HCT116 (cell line): ENCODE data around the gene BEST4. TPM values are rescaled to one million over a fixed set of nuclear protein-coding genes. Genes with fewer than 3 reads are reported as not detected.

Source experiments
- ATAC-seq: fragments of 200-7000 bp; cut with Tn5 transposase; 2 replicates; pipeline ENCODE4 v1.9.1; 2020; ENCODE audit warnings: mild to moderate bottlenecking, moderate library complexity
- BruUV-seq: library from RNA; stranded (reverse); fragments of 400-500 nt; replicated peaks from 2 replicates; lab custom pipeline; 2021; lab: Mats Ljungman, UMichigan
- CTCF ChIA-PET: fragments of 300-600 bp; sonication (Branson Sonifier 250); formaldehyde crosslinking; loops from one replicate; lab custom pipeline; 2021; ENCODE audit warnings: antibody characterized with exemption; lab: Charles Lee
- POLR2A ChIA-PET: fragments of 300-600, 350-600 bp; sonication (Branson Sonifier 250); formaldehyde crosslinking; loops from one replicate; lab custom pipeline; 2021; ENCODE audit warnings: antibody characterized with exemption; lab: Charles Lee
- RAD21 ChIA-PET, 2 experiments: fragments of 300-600 bp; sonication (Branson Sonifier 250); formaldehyde crosslinking; loops; one replicate each; lab custom pipeline; 2023; ENCODE audit warnings: low total read pairs in 2 of 2; ENCODE audit not compliant: uncharacterized antibody in 2 of 2, unreplicated experiment in 2 of 2, low non-redundant PET in 1 of 2; lab: Charles Lee
- DNase-seq: peaks from one replicate; pipeline ENCODE4 v3.0.0-alpha.2; 2010; ENCODE audit warnings: low read depth, low spot score
- H2AFZ ChIP-seq: fragments of 200-600 bp; shearing (Covaris generic), sonication (generic); 2 replicates; pipeline ENCODE4 v1.6.1; 2017; ENCODE audit warnings: low read depth, mixed run types, mixed read lengths, antibody characterized with exemption, low read length; ENCODE audit not compliant: poor library complexity, severe bottlenecking
- H3K27ac ChIP-seq: 2 replicates; pipeline ENCODE4 v1.5.1; 2012; ENCODE audit warnings: low read depth, low read length
- H3K27me3 ChIP-seq: fragments of 200-600 bp; sonication (generic); 2 replicates; pipeline ENCODE4 v1.6.1; 2016; ENCODE audit warnings: mixed run types, low read length, mixed read lengths; ENCODE audit not compliant: insufficient read depth
- H3K36me3 ChIP-seq, 2 experiments: fragments of 200-500 bp in 1 of 2; fragments of 200-600 bp in 1 of 2; sonication (Bioruptor generic) in 1 of 2; sonication (generic) in 1 of 2; 2 replicates each; pipeline versions ENCODE4 v1.5.1 to v1.6.1; 2014 to 2016; ENCODE audit warnings: low read length in 2 of 2, inconsistent platforms in 1 of 2, mixed read lengths in 1 of 2, mixed run types in 1 of 2; ENCODE audit not compliant: insufficient read depth in 2 of 2, control insufficient read depth in 1 of 2
- H3K4me1 ChIP-seq, 2 experiments: fragments of 200-600 bp in 1 of 2; sonication (generic) in 1 of 2; 2 replicates each; pipeline versions ENCODE4 v1.5.1 to v1.6.1; 2012 to 2017; ENCODE audit warnings: low read length in 2 of 2, inconsistent platforms in 1 of 2, mild to moderate bottlenecking in 1 of 2, mixed read lengths in 1 of 2, mixed run types in 1 of 2, moderate library complexity in 1 of 2; ENCODE audit not compliant: insufficient read depth in 2 of 2, control insufficient read depth in 1 of 2
- H3K4me2 ChIP-seq: fragments of 200-600 bp; sonication (generic); 2 replicates; pipeline ENCODE4 v1.6.1; 2017; ENCODE audit warnings: mixed run types, low read length, mixed read lengths
- H3K4me3 ChIP-seq, 2 experiments: fragments of 200-600 bp in 1 of 2; sonication (generic) in 1 of 2; replicated peaks in 1 of 2; 2 replicates each; pipeline ENCODE4 v1.5.1; 2011 to 2016; ENCODE audit warnings: low read length in 2 of 2, control low read depth in 1 of 2, low read depth in 1 of 2, mild to moderate bottlenecking in 1 of 2, mixed read lengths in 1 of 2, mixed run types in 1 of 2
- H3K79me2 ChIP-seq: fragments of 200-600 bp; sonication (generic); 2 replicates; pipeline ENCODE4 v1.6.1; 2017; ENCODE audit warnings: mild to moderate bottlenecking, mixed run types, low read length, moderate library complexity, mixed read lengths; ENCODE audit not compliant: insufficient read depth
- H3K9ac ChIP-seq: fragments of 200-600 bp; sonication (generic); 2 replicates; pipeline ENCODE4 v1.6.1; 2016; ENCODE audit warnings: low read length, mixed read lengths
- H3K9me2 ChIP-seq: fragments of 200-600 bp; sonication (generic), shearing (Covaris generic); 2 replicates; pipeline ENCODE4 v1.6.1; 2017; ENCODE audit warnings: mixed run types, mild to moderate bottlenecking, moderate library complexity; ENCODE audit not compliant: insufficient read depth
- H3K9me3 ChIP-seq, 2 experiments: fragments of 200-500 bp in 1 of 2; fragments of 200-600 bp in 1 of 2; sonication (Bioruptor generic) in 1 of 2; sonication (generic) in 1 of 2; 2 replicates each; pipeline ENCODE4 v1.6.1; 2014 to 2017; ENCODE audit warnings: low read length in 2 of 2, mixed read lengths in 2 of 2, inconsistent platforms in 1 of 2, low read depth in 1 of 2, mild to moderate bottlenecking in 1 of 2, mixed run types in 1 of 2, moderate library complexity in 1 of 2; ENCODE audit not compliant: control insufficient read depth in 1 of 2, insufficient read depth in 1 of 2
- H4K20me1 ChIP-seq: fragments of 200-600 bp; sonication (generic), shearing (Covaris generic); 2 replicates; pipeline ENCODE4 v1.6.1; 2017; ENCODE audit warnings: mixed run types, mild to moderate bottlenecking, moderate library complexity; ENCODE audit not compliant: insufficient read depth
- EGR1 ChIP-seq: IDR thresholded peaks from 2 replicates; pipeline ENCODE4 v1.6.1; 2012; ENCODE audit warnings: low read depth
- ELF1 ChIP-seq: IDR thresholded peaks from 2 replicates; pipeline ENCODE4 v1.6.1; 2012; ENCODE audit warnings: low read depth, borderline replicate concordance
- EZH2phosphoT487 ChIP-seq: fragments of 200-600 bp; IDR thresholded peaks from 2 replicates; pipeline ENCODE4 v1.6.1; 2018; ENCODE audit warnings: antibody characterized with exemption, borderline replicate concordance
- FOSL1 ChIP-seq: IDR thresholded peaks from 2 replicates; pipeline ENCODE4 v1.6.1; 2012; ENCODE audit warnings: low read depth
- JUND ChIP-seq: IDR thresholded peaks from 2 replicates; pipeline ENCODE4 v1.6.1; 2012
- POLR2A ChIP-seq: IDR thresholded peaks from 2 replicates; pipeline ENCODE4 v1.7.0; 2011; ENCODE audit warnings: borderline replicate concordance; ENCODE audit not compliant: insufficient read depth, insufficient read length; ENCODE audit errors: extremely low read depth
- RAD21 ChIP-seq: IDR thresholded peaks from 2 replicates; pipeline ENCODE4 v1.6.1; 2012; ENCODE audit warnings: low read depth, mild to moderate bottlenecking
- SIN3A ChIP-seq: IDR thresholded peaks from 2 replicates; pipeline ENCODE4 v1.6.1; 2012; ENCODE audit warnings: low read depth
- SP1 ChIP-seq: IDR thresholded peaks from 2 replicates; pipeline ENCODE4 v1.6.1; 2012; ENCODE audit warnings: low read depth
- TCF7L2 ChIP-seq: IDR thresholded peaks from 2 replicates; pipeline ENCODE4 v1.7.0; 2011; ENCODE audit warnings: borderline replicate concordance, inconsistent platforms; ENCODE audit not compliant: insufficient read depth, insufficient read length; ENCODE audit errors: extremely low read depth
- YY1 ChIP-seq: IDR thresholded peaks from 2 replicates; pipeline ENCODE4 v1.6.1; 2011; ENCODE audit warnings: low read length, low read depth, moderate library complexity, mild to moderate bottlenecking; ENCODE audit not compliant: insufficient replicate concordance; ENCODE audit errors: extremely low read depth
- ZFX ChIP-seq: fragments of 450-650 bp; IDR thresholded peaks from 2 replicates; pipeline ENCODE4 v1.6.1; 2017
- ZNF274 ChIP-seq: fragments of 200-500 bp; sonication (Bioruptor generic); IDR thresholded peaks from 2 replicates; pipeline ENCODE4 v1.6.1; 2014; ENCODE audit warnings: mild to moderate bottlenecking, low read depth, low read length, inconsistent platforms
- intact Hi-C: fragments of 100-400 bp; cut with micrococcal nuclease; formaldehyde crosslinking; loops from 2 replicates; pipeline ENCODE4 v1.10.0; 2022
- total RNA-seq: library from RNA; stranded (reverse); gene quantifications from one replicate; pipeline ENCODE4 v1.2.1, GENCODE V29; 2021; ENCODE audit not compliant: unreplicated experiment
- TF ChIP-seq, protein P1 (sequence below): IDR thresholded peaks from 2 replicates; pipeline ENCODE4 v1.6.1; 2011; ENCODE audit warnings: mild to moderate bottlenecking, low read length, moderate library complexity; ENCODE audit not compliant: insufficient replicate concordance; ENCODE audit errors: extremely low read depth
- TF ChIP-seq, protein P2 (sequence below): IDR thresholded peaks from 2 replicates; pipeline ENCODE4 v1.6.1; 2012
- TF ChIP-seq, protein P3 (sequence below): IDR thresholded peaks from 2 replicates; pipeline ENCODE4 v1.6.1; 2012
- TF ChIP-seq, protein P4 (sequence below), 3 experiments: fragments of 200-600 bp in 1 of 3; sonication (generic) in 1 of 3; IDR thresholded peaks in 2 of 3; conservative IDR thresholded peaks in 1 of 3; 2 replicates each; pipeline ENCODE4 v1.5.1; 2012 to 2017; ENCODE audit warnings: low read depth in 2 of 3, low read length in 2 of 3, antibody characterized with exemption in 1 of 3, borderline replicate concordance in 1 of 3, control low read depth in 1 of 3, mild to moderate bottlenecking in 1 of 3, mixed read lengths in 1 of 3, mixed run types in 1 of 3, moderate library complexity in 1 of 3; ENCODE audit not compliant: insufficient read depth in 1 of 3
- TF ChIP-seq, protein P5 (sequence below): IDR thresholded peaks from 2 replicates; pipeline ENCODE4 v1.6.1; 2012; ENCODE audit warnings: low read depth

Gene BEST4
- total RNA-seq, 1 experiment from 2014 or later: 0.52 TPM

DNA sequence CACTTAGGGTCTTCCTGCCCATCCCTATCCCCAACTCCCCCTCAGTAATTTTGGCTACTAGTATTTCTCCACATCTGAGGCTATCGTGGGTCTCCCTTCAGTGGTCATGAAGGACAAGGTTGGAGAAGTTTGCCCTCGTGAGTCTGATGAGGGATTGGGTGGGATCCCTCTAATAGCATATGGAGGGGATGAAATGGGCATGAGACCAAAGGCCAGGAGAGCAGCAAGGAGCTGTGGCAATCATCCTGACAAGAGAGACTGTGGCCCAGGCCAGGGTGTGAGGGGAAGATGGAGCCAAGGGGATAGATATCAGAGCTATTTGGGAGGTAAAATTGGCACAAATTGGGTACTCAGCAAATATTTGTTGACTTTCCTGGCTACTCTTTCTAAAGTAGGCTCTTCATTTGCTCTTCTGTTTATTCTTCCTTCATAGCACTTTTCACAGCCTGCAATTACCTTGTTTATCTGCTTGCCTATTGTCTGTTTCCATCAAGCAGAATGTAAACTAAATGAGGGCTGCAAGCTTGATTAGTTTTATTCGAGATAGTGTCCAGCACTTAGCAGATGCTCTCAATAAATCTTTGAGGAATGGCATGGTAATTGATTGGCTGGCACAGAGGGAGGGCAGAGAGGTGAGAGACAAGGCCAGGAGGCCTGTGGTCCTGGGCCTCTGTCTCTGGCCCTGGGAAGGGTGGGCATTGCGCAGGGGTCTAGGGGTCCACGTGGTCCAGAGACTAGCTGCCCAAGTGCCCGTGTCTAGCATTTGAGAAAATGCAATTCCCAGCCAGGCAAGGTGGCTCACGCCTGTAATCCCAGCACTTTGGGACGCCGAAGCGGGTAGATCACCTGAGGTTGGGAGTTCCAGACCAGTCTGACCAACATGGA lies 10.8 kb upstream of the BEST4 start:
- intact Hi-C loops: no loop called here
- no peak for TF ChIP-seq EGR1
- no peak for TF ChIP-seq RAD21
- no peak for TF ChIP-seq JUND
- TF ChIP-seq ELF1: no peak
- no peak for TF ChIP-seq SP1
- TF ChIP-seq, protein P1, sequence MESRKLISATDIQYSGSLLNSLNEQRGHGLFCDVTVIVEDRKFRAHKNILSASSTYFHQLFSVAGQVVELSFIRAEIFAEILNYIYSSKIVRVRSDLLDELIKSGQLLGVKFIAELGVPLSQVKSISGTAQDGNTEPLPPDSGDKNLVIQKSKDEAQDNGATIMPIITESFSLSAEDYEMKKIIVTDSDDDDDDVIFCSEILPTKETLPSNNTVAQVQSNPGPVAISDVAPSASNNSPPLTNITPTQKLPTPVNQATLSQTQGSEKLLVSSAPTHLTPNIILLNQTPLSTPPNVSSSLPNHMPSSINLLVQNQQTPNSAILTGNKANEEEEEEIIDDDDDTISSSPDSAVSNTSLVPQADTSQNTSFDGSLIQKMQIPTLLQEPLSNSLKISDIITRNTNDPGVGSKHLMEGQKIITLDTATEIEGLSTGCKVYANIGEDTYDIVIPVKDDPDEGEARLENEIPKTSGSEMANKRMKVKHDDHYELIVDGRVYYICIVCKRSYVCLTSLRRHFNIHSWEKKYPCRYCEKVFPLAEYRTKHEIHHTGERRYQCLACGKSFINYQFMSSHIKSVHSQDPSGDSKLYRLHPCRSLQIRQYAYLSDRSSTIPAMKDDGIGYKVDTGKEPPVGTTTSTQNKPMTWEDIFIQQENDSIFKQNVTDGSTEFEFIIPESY: no peak
- TF ChIP-seq EZH2phosphoT487: no peak
- no peak for TF ChIP-seq POLR2A
- TF ChIP-seq SIN3A: no peak
- TF ChIP-seq ZNF274: no peak
- TF ChIP-seq, protein P2, sequence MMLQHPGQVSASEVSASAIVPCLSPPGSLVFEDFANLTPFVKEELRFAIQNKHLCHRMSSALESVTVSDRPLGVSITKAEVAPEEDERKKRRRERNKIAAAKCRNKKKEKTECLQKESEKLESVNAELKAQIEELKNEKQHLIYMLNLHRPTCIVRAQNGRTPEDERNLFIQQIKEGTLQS: no peak
- TF ChIP-seq ZFX: no peak
- no peak for TF ChIP-seq YY1
- TF ChIP-seq FOSL1: no peak
- no peak for TF ChIP-seq TCF7L2
- TF ChIP-seq, protein P3, sequence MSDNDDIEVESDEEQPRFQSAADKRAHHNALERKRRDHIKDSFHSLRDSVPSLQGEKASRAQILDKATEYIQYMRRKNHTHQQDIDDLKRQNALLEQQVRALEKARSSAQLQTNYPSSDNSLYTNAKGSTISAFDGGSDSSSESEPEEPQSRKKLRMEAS: no peak
- TF ChIP-seq, protein P4, sequence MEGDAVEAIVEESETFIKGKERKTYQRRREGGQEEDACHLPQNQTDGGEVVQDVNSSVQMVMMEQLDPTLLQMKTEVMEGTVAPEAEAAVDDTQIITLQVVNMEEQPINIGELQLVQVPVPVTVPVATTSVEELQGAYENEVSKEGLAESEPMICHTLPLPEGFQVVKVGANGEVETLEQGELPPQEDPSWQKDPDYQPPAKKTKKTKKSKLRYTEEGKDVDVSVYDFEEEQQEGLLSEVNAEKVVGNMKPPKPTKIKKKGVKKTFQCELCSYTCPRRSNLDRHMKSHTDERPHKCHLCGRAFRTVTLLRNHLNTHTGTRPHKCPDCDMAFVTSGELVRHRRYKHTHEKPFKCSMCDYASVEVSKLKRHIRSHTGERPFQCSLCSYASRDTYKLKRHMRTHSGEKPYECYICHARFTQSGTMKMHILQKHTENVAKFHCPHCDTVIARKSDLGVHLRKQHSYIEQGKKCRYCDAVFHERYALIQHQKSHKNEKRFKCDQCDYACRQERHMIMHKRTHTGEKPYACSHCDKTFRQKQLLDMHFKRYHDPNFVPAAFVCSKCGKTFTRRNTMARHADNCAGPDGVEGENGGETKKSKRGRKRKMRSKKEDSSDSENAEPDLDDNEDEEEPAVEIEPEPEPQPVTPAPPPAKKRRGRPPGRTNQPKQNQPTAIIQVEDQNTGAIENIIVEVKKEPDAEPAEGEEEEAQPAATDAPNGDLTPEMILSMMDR (IDR thresholded peaks at IDR 0.05 in 2 of 3, conservative IDR thresholded peaks at IDR 0.05 in 1 of 3; ENCODE audit: borderline replicate concordance in 1 of 3, insufficient read depth in 1 of 3, low read depth in 2 of 3, low read length in 2 of 3): no peak
- TF ChIP-seq, protein P5, sequence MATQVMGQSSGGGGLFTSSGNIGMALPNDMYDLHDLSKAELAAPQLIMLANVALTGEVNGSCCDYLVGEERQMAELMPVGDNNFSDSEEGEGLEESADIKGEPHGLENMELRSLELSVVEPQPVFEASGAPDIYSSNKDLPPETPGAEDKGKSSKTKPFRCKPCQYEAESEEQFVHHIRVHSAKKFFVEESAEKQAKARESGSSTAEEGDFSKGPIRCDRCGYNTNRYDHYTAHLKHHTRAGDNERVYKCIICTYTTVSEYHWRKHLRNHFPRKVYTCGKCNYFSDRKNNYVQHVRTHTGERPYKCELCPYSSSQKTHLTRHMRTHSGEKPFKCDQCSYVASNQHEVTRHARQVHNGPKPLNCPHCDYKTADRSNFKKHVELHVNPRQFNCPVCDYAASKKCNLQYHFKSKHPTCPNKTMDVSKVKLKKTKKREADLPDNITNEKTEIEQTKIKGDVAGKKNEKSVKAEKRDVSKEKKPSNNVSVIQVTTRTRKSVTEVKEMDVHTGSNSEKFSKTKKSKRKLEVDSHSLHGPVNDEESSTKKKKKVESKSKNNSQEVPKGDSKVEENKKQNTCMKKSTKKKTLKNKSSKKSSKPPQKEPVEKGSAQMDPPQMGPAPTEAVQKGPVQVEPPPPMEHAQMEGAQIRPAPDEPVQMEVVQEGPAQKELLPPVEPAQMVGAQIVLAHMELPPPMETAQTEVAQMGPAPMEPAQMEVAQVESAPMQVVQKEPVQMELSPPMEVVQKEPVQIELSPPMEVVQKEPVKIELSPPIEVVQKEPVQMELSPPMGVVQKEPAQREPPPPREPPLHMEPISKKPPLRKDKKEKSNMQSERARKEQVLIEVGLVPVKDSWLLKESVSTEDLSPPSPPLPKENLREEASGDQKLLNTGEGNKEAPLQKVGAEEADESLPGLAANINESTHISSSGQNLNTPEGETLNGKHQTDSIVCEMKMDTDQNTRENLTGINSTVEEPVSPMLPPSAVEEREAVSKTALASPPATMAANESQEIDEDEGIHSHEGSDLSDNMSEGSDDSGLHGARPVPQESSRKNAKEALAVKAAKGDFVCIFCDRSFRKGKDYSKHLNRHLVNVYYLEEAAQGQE: no peak

More for the DNA sequence above, 10.8 kb upstream of the BEST4 start:
- no peaks in the 10 kb centered on the region for H3K9me3 ChIP-seq
- ChIA-PET RAD21 (no interaction called here), POLR2A (interaction anchor here (0.8 to 5.5 kb wide), 4 partner anchors 8 to 77 kb away, joined by 3 to 86 read pairs (median 25); partner anchors contain the start of genes DYNLT4 and RNU5D-1), CTCF (interaction anchor here (2.4 kb wide), 1 partner anchor 213 kb away, joined by 12 read pairs; the partner anchor contains the start of genes HECTD3 and UROD)
- peak overlapping the region; percentile 93; the same call in 1 of the 2 replicates for H3K4me2 ChIP-seq
- no peaks in the 10 kb centered on the region for H3K9me2 ChIP-seq
- H3K27me3 ChIP-seq: no peaks in the 10 kb centered on the region
- H3K27ac ChIP-seq: peak overlapping the region; percentile 84
- ATAC-seq (no peak), DNase-seq (no peak)
- H3K4me3 ChIP-seq: no peak overlapping the region
- H2AFZ ChIP-seq: no peak overlapping the region
- H3K36me3 ChIP-seq: peaks cover 3 to 20% of the 10 kb centered on the region in 2 experiments; a peak in 3 of 4 replicates
- peak overlapping the region; percentile 98; the same call in 1 of the 2 replicates for H3K9ac ChIP-seq
- no TSS peak for BruUV-seq
- H3K79me2 ChIP-seq: peaks cover 34% of the 10 kb centered on the region
- no peaks in the 10 kb centered on the region for H4K20me1 ChIP-seq
- H3K4me1 ChIP-seq: peaks cover 22 to 67% of the 10 kb centered on the region in 2 experiments
